Hepatocyte (in vitro differentiated cells): ENCODE data around the gene SYNDIG1L. TPM values are rescaled to one million over a fixed set of nuclear protein-coding genes. Genes with fewer than 3 reads are reported as not detected.

Source experiments
- DNase-seq: peaks from one replicate; pipeline ENCODE4 v3.0.0-alpha.2; 2016; ENCODE audit warnings: low spot score
- H2AFZ ChIP-seq: fragments of 200-600 bp; sonication (generic); 2 replicates; pipeline ENCODE4 v1.6.0; 2016; ENCODE audit warnings: antibody characterized with exemption, mild to moderate bottlenecking
- H3K27ac ChIP-seq: fragments of 200-600 bp; sonication (generic); 2 replicates; pipeline ENCODE4 v1.5.1; 2016; ENCODE audit warnings: mild to moderate bottlenecking
- H3K27me3 ChIP-seq: fragments of 200-600 bp; sonication (generic); 2 replicates; pipeline ENCODE4 v1.6.1; 2016
- H3K36me3 ChIP-seq: fragments of 200-600 bp; sonication (generic); replicated peaks from 2 replicates; pipeline ENCODE4 v1.5.1; 2016; ENCODE audit warnings: low read depth; ENCODE audit not compliant: insufficient read depth
- H3K4me1 ChIP-seq: fragments of 200-600 bp; sonication (generic); 2 replicates; pipeline ENCODE4 v1.5.1; 2016; ENCODE audit warnings: mild to moderate bottlenecking, moderate library complexity; ENCODE audit not compliant: insufficient read depth
- H3K4me2 ChIP-seq: fragments of 200-600 bp; sonication (generic); 2 replicates; pipeline ENCODE4 v1.6.0; 2016
- H3K4me3 ChIP-seq: fragments of 200-600 bp; sonication (generic); 2 replicates; pipeline ENCODE4 v1.5.1; 2016; ENCODE audit warnings: mild to moderate bottlenecking
- H3K79me2 ChIP-seq: fragments of 200-600 bp; sonication (generic); 2 replicates; pipeline ENCODE4 v1.6.0; 2017; ENCODE audit warnings: mild to moderate bottlenecking
- H3K9me2 ChIP-seq: fragments of 200-600 bp; sonication (generic); replicated peaks from 2 replicates; pipeline ENCODE4 v1.6.0; 2017; ENCODE audit warnings: mild to moderate bottlenecking; ENCODE audit not compliant: insufficient read depth
- H3K9me3 ChIP-seq: fragments of 200-600 bp; sonication (generic); 2 replicates; pipeline ENCODE4 v1.5.1; 2016; ENCODE audit warnings: low read depth, mild to moderate bottlenecking
- H4K20me1 ChIP-seq: fragments of 200-600 bp; sonication (generic); 2 replicates; pipeline ENCODE4 v1.6.0; 2016; ENCODE audit warnings: mild to moderate bottlenecking; ENCODE audit not compliant: insufficient read depth, poor library complexity, severe bottlenecking
- CTCF ChIP-seq: fragments of 200-600 bp; sonication (generic); IDR thresholded peaks from 2 replicates; pipeline ENCODE4 v1.5.1; 2016; ENCODE audit warnings: antibody characterized with exemption, mild to moderate bottlenecking; ENCODE audit not compliant: poor library complexity
- EZH2 ChIP-seq: fragments of 200-600 bp; sonication (generic); IDR thresholded peaks from 2 replicates; pipeline ENCODE4 v1.6.1; 2016; ENCODE audit warnings: antibody characterized with exemption, mild to moderate bottlenecking, borderline replicate concordance
- EZH2phosphoT487 ChIP-seq: fragments of 200-600 bp; sonication (generic); IDR thresholded peaks from one replicate; pipeline ENCODE4 v1.6.1; 2018; ENCODE audit warnings: antibody characterized with exemption, mild to moderate bottlenecking, low read depth, moderate library complexity; ENCODE audit not compliant: unreplicated experiment, severe bottlenecking
- WGBS: methylation state at CpG from one replicate; pipeline ENCODE4 v1.1.6; 2016; ENCODE audit warnings: low lambda C conversion rate; ENCODE audit errors: missing lambda C conversion rate; 5-methylcytosine and 5-hydroxymethylcytosine counted together
- polyA plus RNA-seq: library from polyadenylated mRNA; unstranded; fragments of >200 nt; fragmentation: Nextera tagmentation; extraction: Ambion mirVana; gene quantifications from 2 replicates; pipeline ENCODE4 v1.2.1, GENCODE V29; 2016
- total RNA-seq: library from RNA; depleted of rRNA; stranded (reverse); fragments of >200 nt; gene quantifications from 2 replicates; pipeline ENCODE4 v1.2.3, GENCODE V29; 2014

Gene SYNDIG1L
- total and polyA plus RNA-seq, 2 experiments from 2014 or later = not detected

- no peak for DNase-seq
- Histone ChIP-seq H4K20me1 (no peaks in the 10 kb centered on the region), H3K9me3 (no peaks in the 10 kb centered on the region), H3K4me3 (no peak overlapping the region), H3K27ac (no peak overlapping the region), H3K4me2 (no peak overlapping the region), H3K9me2 (no peaks in the 10 kb centered on the region), H3K36me3 (no peaks in the 10 kb centered on the region), H2AFZ (no peak overlapping the region), H3K79me2 (no peaks in the 10 kb centered on the region), H3K4me1 (no peaks in the 10 kb centered on the region), H3K27me3 (peaks cover 65% of the 10 kb centered on the region)
- WGBS = 84% methylated on average over 1 of the region's 1 CpG
- TF ChIP-seq EZH2phosphoT487 (no peak), CTCF (no peak), EZH2 (no peak)
These were observed 1.6 kb upstream of the SYNDIG1L start for GRCh38 chr14:74427651-74428050.

DNA sequence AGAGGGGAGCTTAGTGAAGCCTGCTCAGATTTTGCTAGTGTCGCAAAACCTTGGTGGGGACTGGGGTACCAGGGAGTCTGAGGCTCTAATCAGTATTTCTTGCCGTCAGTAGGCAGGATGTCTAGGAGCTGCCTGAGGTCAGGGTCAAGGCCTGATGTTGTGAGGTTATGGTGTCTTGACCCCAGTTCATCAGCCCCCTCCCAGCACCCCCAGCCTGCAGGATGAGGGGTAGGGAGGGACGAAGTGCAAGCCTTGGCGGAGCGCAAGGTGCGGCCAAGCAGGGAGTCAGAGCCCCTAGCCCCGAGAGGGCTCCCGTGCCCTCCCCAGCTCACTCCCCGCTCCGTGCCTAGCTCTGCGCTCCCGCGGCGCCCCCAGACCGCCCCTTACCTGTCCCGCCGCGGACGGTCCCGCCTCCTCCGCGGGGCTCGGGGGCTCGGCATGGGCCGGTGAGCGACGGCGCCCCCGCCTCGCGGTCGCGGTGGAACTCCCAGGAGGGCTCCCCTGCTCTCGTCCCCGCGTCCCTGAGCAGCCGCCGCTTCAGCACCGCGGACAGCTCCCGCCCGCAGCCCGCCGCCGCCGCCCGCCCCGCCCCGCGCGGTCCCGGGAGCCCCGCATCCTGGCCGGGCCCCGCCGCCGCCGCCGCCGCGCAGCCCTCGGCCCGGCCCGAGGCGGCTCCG, 347 bp downstream of the SYNDIG1L start:
- no peak for TF ChIP-seq EZH2
- no peak for TF ChIP-seq EZH2phosphoT487
- TF ChIP-seq CTCF = no peak
- no peaks in the 10 kb centered on the region for H4K20me1 ChIP-seq
- no peaks in the 10 kb centered on the region for H3K9me3 ChIP-seq
- no peaks in the 10 kb centered on the region for H3K36me3 ChIP-seq
- no peak overlapping the region for H3K4me3 ChIP-seq
- 12% methylated on average over 18 of the region's 66 CpGs for WGBS
- peaks cover 71% of the 10 kb centered on the region for H3K27me3 ChIP-seq
- H3K4me2 ChIP-seq = peak overlapping the region; percentile 79
- no peaks in the 10 kb centered on the region for H3K9me2 ChIP-seq
- peak; percentile 73 for DNase-seq
- H3K79me2 ChIP-seq = no peaks in the 10 kb centered on the region
- H2AFZ ChIP-seq = no peak overlapping the region
- no peak overlapping the region for H3K27ac ChIP-seq
- no peaks in the 10 kb centered on the region for H3K4me1 ChIP-seq

GRCh38 chr14:74424606-74425005, 1.4 kb downstream of the SYNDIG1L start:
- H3K4me1 ChIP-seq = no peaks in the 10 kb centered on the region
- no peak overlapping the region for H3K4me3 ChIP-seq
- no peaks in the 10 kb centered on the region for H3K9me2 ChIP-seq
- no peak overlapping the region for H3K27ac ChIP-seq
- H3K9me3 ChIP-seq = no peaks in the 10 kb centered on the region
- H3K36me3 ChIP-seq = no peaks in the 10 kb centered on the region
- H2AFZ ChIP-seq = no peak overlapping the region
- TF ChIP-seq EZH2phosphoT487 (no peak), CTCF (no peak), EZH2 (no peak)
- H3K4me2 ChIP-seq = no peak overlapping the region
- H3K79me2 ChIP-seq = no peaks in the 10 kb centered on the region
- H4K20me1 ChIP-seq = no peaks in the 10 kb centered on the region
- 94% methylated on average over 3 of the region's 3 CpGs for WGBS
- no peak for DNase-seq
- peaks cover 81% of the 10 kb centered on the region for H3K27me3 ChIP-seq
